22Rv1 (cell line): ENCODE data around the gene G3BP1.
A peak's percentile ranks its signal among the peaks of the same experiment; 100 is the strongest.

Experiments
- H3K27ac ChIP-seq: fragments of 450-650 bp; 2 replicates; pipeline ENCODE4 v1.5.1; 2017
- CTCF ChIP-seq: fragments of 450-650 bp; IDR thresholded peaks from 2 replicates; pipeline ENCODE4 v1.5.1; 2017; ENCODE audit warnings: mild to moderate bottlenecking
- ZFX ChIP-seq: fragments of 450-650 bp; IDR thresholded peaks from 2 replicates; pipeline ENCODE4 v1.6.1; 2017; ENCODE audit warnings: antibody characterized with exemption, borderline replicate concordance

The G3BP1 gene

DNA sequence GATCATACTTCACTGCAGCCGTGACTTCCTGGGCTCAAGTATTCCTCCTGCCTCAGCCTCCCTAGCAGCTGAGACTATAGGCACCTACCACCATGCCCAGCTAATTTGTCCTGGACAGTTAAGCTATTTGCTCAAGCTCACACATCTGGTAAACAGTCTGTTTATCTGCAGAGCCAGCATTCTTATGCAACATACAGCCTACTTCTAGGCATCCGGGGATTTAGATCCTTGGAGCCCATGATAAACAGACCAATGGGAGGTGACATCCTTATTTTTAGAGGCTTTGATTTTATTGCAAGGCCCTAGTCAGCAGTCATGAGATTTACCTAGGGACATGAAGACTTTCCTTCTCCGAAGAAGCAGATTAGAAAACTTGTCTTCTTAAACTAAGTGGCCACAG lies 34.3 kb upstream of the G3BP1 start:
- H3K27ac ChIP-seq: no peak overlapping the region
- TF ChIP-seq ZFX (no peak), CTCF (no peak)

GRCh38 chr5:151738125-151738848 lies 33.5 kb upstream of the G3BP1 start:
- no peak overlapping the region for H3K27ac ChIP-seq
- TF ChIP-seq CTCF (no peak), ZFX (no peak)

DNA sequence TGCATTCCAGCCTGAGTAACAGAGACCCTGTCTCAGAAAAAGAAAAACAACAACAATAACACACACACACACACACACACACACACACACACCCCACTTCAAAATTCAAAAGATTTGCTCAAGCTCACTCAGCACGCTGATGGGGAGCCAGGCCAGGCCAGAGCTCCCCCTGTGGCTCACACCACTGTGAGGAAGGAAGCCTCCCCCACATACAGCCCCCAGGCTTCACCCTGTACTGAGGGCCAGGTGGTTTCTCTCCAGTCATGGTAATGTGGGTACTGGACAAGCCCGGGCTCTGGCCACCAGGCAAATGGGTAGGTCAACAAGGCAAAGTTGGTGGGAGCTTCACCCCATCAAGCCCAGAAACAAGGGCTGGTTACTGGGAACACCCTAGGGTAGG lies 32.4 kb upstream of the G3BP1 start:
- H3K27ac ChIP-seq: no peak overlapping the region
- no peak for TF ChIP-seq CTCF
- TF ChIP-seq ZFX: no peak

DNA sequence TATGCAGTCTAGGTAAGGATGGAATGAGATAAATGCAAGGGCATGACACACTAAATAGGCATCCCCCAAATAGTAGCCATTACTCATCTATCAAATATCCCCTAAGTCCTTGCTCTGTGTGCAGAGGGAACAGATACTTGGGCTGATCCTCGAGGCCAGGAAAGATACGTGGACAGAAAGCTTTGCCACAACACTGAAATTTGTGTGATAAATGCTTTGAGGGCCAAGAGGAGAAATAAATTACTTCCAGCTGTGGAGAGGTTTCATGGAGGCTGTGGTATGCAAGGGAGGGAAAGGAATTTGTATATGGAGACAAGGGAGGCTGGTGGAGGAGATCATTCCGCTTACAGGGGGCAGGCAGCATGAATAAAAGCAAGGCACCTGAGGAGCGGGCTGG lies 31.8 kb upstream of the G3BP1 start:
- TF ChIP-seq ZFX (no peak), CTCF (no peak)
- H3K27ac ChIP-seq: no peak overlapping the region

- no peak for TF ChIP-seq ZFX
- TF ChIP-seq CTCF: peak; percentile 86
- no peak overlapping the region for H3K27ac ChIP-seq
Measured at GRCh38 chr5:151740336-151740942, 31.3 kb upstream of the G3BP1 start.

DNA sequence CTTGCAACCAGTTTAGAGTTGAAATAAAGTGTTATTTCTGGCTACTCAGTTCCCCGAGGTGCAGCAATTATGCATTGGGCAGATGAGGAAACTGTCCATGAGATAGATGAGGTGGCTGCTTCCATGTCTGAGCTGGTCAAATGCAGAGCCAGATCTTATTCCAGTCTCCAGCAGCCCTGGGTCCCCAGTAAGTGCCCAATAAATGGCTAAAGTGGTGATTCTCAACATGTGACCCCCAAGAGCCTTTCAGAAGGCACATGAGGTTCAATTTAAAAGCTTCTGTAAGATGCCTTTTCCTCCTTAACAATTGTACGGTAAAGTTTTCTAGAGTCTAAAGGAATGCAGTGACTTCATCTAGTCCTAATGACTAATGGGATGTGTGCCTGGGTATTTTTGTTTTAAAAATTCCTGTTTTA lies 30.8 kb upstream of the G3BP1 start:
- TF ChIP-seq ZFX: no peak
- TF ChIP-seq CTCF: peak; percentile 49; the same call in 1 of the 2 replicates
- H3K27ac ChIP-seq: no peak overlapping the region

DNA sequence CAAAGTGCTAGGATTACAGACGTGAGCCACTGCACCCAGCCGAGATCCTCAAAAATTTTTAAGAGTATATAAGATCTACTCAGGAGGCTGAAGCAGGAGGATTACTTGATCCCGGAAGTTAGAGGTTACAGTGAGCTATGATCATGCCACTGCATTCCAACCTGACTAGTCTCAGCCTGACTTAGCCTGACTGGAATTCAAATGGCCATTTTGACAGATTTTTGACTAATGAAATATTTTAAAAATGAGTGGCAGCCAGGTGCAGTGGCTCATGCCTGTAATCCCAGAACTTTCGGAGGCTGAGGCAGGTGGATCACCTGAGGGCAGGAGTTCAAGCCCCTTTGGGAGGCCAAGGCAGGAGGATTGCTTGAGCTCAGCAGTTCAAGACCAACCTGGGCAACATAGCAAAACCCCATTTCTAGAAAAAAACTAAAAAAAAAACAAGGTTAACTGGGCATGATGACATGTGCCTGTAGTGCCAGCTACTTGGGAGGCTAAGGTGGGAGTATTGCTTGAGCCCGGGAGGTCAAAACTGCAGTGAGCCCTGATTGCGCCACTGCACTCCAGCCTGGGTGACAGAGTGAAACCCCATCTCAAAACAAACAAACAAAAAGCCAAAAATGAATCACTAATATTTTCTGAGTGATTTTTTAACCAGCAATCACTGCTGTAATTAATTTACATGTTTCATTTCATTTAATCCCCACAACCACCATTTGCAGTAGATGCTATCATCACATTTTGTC lies 29.9 kb upstream of the G3BP1 start:
- TF ChIP-seq CTCF: no peak
- TF ChIP-seq ZFX: no peak
- no peak overlapping the region for H3K27ac ChIP-seq
